AG10803 (cell line): ENCODE measurements around the gene TMEM127.

Source experiments
- DNase-seq: peaks from one replicate; pipeline ENCODE4 v3.0.0; 2010; ENCODE audit warnings: low read depth
- H3K4me3 ChIP-seq: 2 replicates; pipeline ENCODE4 v1.5.1; 2011; ENCODE audit warnings: mild to moderate bottlenecking, low read length, control low read depth
- TF ChIP-seq, protein P1 (sequence below): conservative IDR thresholded peaks from 2 replicates; pipeline ENCODE4 v1.5.1; 2011; ENCODE audit warnings: mild to moderate bottlenecking, low read length, control low read depth, inconsistent platforms

The TMEM127 gene

DNA sequence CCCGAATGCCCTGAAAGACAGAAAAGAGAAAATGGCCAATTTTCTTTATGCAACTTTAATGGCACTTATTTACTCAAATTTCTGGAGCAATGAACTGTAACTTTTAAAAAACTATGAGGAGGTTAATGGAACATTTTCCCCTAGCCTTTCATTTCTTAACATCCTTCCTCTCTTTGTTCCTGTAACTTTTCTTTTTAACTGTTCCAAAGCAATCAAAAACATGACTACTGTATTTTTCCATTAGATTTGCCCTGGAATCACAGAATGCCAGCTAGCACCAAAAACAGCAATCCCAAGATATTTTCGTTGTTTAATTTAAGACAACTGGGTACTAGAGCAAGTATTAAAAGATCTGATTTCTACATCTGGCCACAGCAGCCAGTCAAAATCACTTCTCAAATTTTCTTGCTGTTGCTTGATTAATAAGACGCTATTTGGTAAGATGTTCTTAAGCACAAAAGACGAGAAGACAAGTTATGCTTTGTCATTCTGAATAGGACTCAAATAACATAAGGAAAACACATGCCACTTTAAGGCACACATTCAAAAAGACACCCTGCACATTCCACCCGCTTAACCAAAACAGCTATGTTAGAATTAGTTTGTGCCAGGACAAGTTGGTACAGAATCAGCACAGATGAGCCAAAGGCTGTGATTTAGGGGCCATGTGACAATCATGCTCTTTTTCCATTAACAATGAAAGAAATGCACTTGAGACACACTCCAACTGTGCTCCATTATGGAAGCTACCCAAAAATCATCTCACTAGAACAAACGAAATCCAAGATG lies 60.8 kb downstream of the TMEM127 start:
- TF ChIP-seq, protein P1, sequence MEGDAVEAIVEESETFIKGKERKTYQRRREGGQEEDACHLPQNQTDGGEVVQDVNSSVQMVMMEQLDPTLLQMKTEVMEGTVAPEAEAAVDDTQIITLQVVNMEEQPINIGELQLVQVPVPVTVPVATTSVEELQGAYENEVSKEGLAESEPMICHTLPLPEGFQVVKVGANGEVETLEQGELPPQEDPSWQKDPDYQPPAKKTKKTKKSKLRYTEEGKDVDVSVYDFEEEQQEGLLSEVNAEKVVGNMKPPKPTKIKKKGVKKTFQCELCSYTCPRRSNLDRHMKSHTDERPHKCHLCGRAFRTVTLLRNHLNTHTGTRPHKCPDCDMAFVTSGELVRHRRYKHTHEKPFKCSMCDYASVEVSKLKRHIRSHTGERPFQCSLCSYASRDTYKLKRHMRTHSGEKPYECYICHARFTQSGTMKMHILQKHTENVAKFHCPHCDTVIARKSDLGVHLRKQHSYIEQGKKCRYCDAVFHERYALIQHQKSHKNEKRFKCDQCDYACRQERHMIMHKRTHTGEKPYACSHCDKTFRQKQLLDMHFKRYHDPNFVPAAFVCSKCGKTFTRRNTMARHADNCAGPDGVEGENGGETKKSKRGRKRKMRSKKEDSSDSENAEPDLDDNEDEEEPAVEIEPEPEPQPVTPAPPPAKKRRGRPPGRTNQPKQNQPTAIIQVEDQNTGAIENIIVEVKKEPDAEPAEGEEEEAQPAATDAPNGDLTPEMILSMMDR, result no peak
- peak overlapping the region; percentile 1; the same call in 1 of the 2 replicates for H3K4me3 ChIP-seq
- DNase-seq, result peak; percentile 89

DNA sequence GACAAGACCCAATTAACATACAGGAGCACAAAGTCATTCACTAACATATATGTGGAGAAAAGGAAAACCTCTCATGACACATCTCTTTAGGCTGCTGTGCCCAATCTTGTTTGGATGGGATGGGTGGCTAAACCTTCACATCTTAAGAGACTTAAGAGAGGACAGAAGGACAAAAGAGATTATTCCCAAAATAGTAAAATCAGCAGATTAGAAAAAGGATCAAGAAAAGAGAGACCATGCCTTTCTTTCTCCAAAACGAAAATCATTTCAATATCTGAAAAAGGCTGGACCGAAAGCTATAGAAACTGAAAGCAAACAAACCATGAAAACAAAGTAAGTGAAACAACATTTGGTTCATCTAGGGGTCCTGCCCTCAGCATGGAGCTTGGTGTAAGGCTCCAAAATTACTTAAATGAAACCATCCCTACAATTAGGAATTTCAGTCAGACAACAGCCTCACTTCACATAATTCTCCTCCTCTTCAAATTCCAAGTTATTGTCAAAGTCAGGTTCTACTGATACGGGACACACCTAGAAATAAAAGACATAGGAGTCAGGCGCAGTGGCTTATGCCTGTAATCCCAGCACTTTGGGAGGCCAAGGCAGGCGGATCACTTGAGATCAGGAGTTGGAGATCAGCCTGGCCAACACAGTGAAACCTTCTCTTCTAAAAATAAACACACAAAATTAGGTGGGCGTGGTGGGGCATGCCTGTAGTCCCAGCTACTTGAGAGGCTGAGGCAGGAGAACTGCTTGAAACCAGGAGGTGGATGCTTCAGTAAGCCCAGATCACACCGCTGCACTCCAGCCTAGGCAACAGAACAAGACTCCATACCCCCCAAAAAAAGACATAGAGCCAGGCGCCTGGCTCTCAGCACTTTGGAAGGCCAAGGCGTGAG lies 62.4 kb downstream of the TMEM127 start:
- TF ChIP-seq, protein P1, result no peak
- peak overlapping the region; percentile 6; the same call in 1 of the 2 replicates for H3K4me3 ChIP-seq
- DNase-seq, result no peak

DNA sequence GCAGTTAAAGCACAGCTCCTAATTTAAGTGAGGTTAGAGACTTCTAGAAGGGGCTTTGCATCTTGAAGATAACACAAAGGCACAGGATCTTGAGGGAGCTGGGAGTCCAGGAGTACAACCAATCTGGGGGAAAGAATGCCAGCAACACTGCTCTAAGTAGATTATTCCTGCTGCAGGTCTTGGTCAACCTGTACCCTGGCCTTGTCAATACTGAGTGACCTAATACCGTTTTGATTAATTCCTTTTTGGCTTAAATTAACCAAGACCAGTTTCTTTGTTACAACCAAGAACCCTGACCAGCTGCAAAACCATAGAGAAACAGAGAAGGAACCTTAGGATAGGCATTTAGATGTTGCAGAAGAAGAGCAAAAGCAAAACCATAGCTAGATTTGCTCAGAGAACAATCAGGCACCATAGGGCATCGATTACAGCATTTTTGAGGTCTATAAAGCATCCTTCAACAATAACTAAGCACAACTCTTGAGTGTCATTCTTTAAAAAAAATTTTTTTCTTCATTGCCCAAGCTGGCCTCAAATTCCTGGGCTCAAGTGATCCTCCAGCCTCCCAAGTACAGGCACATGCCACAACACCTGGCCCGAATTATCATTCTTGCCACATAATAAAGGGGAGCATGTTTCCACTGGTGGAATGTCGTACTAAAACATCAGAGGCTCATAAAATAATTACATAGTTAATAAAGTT lies 63.5 kb downstream of the TMEM127 start:
- H3K4me3 ChIP-seq, result no peak overlapping the region; the same call in 1 of the 2 replicates
- DNase-seq, result peak; percentile 92
- TF ChIP-seq, protein P1, result no peak

DNA sequence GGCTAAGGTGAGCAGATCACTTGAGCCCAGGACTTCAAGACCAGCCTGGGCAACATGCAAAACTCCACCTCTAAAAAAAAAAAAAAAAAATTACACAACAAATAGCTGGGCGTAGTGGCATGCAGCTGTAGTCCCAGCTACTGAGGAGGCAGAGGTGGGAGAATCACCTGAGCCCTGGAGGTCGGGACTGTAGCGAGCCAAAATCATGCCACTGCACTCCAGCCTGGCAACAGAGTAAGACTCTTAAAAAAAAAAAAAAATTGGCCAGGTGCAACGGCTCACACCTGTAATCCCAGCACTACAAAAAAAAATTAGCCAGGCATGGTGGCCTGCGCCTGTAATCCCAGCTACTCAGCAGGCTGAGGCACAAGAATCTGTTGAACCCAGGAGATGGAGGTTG lies 64.5 kb downstream of the TMEM127 start:
- TF ChIP-seq, protein P1, result no peak

DNA sequence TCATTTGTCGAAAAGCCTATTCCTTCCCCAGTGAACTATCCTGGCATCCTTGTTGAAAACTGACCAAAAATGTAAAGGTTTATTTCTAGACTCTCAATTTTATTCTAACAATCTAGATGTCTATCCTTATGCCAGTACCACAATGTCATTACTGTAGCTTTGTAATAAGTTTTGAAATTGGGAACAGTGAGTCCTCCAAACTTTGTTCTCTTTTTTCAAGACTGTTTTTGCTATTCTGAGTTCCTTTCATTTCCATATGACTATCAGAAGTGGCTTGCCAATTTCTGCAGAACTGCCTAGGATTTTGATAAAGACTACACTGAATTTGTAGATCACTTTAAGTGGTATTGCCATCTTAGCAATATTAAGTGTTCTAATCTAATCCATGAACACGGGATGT lies 66.9 kb downstream of the TMEM127 start:
- no peak for DNase-seq
- no peak overlapping the region for H3K4me3 ChIP-seq
- TF ChIP-seq, protein P1, result no peak

More for the DNA sequence above, 64.5 kb downstream of the TMEM127 start:
- no peak for DNase-seq
- no peak overlapping the region for H3K4me3 ChIP-seq
